HG02642 (cell line): Measurements from ENCODE around the gene TGFB3.
"Not testable (repeated sequence)": the region's sequence is repeated elsewhere in the genome, so short reads cannot be mapped to it uniquely, and the experiment has no call there.

Source experiments
- ATAC-seq: cut with Tn5 transposase; IDR thresholded peaks from one replicate; pipeline ENCODE4 v1.9.1; 2021; ENCODE audit warnings: mild to moderate bottlenecking; ENCODE audit not compliant: unreplicated experiment, poor library complexity

The TGFB3 gene

DNA sequence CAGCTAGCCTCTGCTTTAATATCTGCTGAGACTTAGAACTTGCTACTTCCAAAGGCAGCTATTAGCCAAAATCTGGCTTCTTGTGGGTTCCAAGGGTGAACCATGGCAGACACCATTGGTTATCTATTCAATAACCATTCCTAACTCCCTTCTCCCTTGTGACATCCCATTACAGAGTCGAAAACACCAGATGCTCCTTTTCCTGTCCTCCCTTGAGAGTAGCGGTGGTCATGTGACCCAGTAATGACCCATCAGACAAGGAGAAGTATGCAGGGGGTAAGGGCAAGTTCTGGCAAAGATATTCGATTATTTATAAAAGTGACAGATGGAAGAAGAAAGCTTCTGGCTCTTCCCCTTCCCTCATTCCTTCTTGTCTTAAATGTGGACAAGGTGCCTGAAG, 20.1 kb downstream of the TGFB3 start:
- ATAC-seq = no peak

DNA sequence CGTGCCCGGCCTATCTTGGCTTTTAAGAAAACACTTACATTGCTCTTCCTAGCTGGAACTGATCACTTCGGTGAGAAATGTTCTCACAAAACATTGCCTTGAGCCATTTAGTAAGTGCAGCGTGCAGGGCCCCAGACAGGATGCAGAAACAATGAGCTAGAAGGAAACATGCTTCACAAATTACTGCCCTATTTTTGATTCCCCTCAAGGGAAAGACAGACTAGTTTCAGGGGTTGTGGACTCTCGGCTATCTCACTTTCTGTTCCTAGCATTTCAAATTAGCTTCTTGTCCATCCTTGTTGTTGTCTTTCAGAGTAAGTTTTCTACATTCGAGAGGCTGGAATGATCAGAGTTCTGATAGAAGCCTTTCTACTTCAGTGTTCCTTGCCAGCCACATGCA, 21.6 kb downstream of the TGFB3 start:
- peak; percentile 78 for ATAC-seq

DNA sequence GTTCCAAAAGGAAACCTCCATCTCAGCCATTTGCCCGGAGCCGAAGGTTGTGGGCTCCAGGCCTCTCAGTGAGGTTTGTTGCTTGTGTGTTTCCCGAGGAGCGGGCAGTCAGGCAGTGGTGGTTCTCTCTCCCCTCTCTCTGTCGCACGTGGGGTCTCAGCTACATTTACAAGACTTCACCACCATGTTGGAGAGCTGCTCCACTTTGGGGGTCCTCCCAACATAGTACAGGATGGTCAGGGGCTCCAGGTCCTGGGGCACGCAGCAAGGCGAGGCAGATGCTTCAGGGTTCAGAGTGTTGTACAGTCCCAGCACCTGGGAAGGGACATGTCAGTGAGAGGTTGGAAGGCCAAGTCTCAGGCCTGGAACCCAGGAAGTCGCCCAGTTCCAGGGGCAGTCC, 22.8 kb downstream of the TGFB3 start:
- ATAC-seq = no peak

DNA sequence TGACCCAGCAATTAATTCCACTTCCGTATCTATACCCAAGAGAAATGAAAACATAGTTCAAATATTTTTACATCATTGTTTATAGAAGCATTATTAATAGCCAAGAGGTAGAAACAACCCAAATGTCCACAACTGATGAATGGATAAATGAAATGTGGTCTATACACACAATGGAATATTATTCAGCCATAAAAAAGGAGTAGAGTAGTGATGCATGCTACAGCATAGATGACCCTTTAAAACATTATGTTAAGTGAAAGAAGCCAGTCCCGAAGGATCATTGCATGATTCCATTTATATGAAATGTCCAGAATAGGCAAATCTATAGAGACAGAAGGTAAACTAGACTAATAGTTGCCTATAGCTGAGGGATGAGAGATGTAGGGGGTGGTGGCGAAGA, 29.3 kb downstream of the TGFB3 start:
- no peak for ATAC-seq

DNA sequence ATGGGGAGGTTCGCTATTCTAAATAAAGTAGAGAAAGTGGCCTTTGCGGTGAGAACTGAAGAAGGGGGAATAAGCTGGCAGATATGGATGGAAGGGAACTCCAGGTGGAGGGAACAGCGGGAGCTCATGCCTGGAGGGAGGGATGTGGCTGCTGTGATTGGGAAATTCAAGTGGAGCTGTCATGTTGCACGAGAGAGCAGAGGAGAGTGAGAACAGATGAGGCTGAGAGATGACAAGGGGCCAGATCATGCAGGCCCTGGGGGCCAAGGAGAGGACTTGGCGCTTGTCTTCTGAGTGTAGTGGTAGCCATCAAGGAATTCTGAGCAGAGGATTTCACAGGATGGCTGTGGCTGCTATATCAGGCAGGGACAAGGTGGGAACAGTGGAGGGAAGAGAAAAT, 35.0 kb downstream of the TGFB3 start:
- no peak for ATAC-seq

DNA sequence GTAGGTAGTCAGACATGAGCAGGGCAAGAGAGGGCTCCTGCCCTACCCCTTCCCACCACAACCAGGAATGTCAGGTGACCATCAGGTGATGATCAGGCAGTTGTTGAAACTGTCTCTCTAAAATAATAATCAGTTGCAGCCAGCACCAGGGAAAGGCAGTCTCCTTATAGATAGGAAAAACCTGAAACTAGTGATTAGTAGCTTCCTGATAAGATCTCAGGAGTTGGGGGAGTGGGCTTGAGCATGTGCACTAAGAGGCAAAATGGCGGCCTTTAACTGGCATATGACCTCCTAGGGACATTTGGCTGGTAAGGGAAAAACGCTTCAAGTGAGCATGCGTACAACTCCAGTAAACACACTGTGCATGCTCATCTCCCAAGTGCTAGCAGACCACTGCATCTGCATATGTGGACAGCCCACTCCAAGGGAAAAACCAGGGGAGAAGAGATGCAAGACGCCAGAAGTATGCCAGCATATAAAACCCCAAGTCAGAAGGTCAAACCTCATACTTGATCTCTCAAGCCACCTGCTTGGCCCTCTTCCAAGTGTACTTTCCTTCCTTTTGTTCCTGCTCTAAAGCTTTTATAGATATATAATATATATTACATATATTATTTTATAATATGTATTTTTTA, 37.1 kb downstream of the TGFB3 start:
- no peak for ATAC-seq

DNA sequence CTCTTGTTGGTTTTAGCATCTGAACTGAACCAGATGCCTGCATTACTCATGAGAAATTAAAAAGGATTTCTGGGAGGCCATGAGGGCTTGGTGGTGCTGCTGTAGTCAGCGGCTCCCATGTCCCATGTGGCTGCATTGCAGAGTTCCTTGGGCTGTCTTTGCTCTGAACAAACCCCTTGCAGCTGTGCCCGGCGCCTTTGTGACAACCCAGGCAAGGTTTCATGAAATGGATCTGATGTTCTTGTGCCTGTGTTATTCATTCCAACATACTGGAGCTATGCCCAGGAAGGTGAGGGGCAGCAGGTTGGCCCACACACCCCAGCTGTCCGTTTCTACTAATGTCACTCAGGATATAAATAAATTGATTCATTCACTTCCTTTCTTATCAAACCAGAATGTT, 40.8 kb downstream of the TGFB3 start:
- ATAC-seq = no peak

DNA sequence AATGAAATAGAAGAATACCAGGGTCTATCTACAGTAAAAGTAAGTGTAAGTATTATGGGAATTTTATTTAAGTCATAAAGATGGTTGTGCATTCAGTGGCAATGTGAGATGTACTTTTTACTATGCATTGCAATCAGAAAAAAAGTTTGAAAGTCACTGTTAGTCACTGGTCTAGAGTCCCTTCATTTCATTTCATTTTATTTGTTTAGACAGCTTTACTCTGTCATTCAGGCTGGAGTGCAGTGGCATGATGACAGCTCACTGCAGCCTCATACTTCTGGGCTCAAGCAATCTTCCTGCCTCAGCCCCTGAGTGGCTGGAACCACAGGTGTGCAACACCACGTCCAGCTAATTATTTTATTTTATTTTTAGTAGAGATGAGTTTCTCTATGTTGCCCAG, 42.6 kb downstream of the TGFB3 start:
- no peak for ATAC-seq

DNA sequence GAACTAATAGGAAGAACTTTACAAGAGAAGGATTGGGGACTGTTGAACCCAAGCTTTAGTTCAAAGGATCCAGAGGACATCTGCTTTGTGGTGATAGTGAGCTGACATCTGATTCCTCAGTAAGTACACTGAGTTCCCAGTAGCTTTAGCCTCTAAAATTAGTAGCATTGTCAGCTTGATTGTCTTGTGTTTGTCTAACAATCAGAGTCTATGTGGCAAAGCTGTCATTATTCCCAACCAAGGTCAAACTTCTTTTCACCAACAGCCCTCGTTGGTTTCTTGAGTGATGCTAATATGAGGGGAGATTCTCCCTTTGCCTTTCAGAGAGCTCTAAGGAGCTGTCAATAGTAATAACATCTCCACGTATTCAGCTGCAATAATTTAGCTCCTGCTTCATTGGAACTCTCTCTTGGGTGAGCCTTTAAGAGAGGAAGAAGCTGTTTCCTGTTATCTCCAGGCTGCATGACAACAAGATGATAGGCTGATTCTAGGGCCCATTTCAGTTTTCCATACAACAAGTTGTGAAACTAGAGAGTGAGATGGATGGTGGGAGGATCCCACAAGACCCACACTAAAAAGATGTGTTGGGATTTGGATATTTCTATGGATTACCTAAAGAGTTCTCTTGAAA, 46.7 kb downstream of the TGFB3 start:
- no peak for ATAC-seq

DNA sequence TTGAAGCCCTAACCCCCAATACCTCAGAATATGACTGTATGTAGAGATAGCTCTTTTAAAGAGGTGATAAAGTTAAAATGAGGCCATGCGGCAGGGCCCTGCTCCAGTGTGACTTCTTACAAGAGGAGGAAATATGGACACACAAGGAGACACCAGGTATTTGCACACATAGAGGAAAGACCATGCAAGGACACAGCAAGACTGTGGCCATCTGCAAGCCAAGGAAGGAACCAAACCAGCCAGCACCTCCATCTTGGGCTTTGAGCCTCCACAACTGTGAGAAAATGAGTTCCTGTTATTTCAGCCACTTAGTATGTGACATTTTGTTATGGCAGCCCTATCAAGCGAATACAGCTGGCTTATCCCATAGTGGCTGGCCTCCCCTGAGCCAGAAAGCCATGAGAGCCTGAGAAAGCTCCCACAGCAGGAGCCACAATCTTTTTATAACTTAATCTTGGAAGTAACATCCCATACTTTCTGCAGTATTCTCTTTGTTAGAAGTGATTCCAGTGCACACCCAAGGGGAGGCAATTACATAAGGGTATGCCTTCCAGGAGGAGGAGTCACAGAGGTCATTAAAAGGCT, 48.0 kb downstream of the TGFB3 start:
- ATAC-seq = no peak

DNA sequence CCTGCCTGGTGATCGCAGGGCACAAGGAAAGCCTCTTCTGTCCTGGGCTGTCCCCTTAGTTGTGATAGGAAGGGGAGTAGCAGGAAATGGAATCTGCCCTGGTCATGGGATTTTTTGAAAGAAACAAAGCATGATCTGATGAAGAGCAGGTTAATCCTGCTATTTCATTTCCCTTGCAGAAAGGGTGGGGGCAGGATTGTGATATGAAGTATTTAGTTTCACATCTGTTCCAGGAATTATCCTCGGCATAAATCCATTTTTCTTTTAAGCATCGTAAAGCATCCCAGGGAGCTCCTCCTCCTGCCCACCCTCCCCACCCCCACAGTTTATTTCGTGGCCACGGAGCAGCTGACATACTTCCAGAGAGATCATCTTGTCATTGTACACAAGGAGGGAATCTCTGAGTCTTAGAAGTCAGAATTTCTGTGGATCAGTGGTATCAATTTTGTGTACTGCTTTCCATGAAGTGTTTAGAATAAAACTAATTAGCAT, 53.1 kb downstream of the TGFB3 start:
- ATAC-seq = no peak

DNA sequence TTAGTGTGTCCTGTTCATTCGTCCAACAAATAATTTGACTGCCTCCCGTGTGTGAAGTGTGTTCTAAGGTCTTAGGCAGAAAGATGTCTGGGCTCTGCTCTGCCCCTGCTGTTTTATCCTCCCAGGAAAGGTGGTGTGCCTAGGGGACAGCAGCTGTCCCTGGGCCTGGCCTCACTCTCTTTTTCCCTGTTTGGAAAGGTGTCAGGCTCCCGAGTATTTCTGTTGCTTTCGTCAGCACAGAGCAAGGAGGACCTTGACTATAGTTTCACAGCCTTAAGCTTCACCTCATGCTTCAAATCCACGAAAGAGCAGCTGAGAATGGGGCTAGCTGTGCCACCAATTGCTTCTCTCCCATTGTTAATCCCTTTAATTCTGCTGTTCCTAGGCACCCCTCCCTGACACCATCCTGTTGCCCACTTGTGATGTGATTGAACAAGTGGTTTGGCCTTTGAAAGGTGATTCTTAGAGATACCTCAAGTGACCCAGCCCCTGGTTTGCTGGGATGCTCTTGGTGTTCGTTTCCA, 54.2 kb downstream of the TGFB3 start:
- ATAC-seq = no peak

DNA sequence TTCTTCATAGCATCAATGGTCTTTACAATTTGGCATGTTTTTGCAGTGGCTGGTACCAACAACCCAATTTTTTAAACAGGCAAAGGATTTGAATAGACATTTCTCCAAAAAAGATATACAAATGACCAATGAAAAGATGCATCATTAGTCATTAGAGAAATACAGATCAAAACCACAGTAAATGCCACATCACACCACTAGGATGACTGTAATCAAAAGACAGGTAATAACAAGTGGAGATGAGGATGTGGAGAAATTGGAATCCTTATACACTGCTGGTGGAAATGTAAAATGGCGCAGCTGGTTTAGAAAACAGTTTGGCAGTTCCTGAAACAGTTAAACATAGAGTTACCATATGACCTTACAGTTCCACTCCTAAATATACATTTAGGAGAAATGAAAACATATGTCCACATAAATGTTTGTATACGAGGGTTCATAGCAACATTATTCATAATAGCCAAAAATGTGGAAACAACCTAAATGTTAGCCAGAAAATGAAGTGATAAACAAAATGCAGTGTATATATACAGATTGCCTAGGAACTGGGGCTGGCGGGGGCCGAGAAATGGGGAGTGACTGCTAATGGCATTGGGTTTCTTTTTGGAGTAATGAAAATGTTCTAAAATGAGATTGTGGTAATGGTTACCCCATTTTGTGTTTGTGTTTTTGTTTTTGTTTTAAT, 55.2 kb downstream of the TGFB3 start:
- no peak for ATAC-seq

DNA sequence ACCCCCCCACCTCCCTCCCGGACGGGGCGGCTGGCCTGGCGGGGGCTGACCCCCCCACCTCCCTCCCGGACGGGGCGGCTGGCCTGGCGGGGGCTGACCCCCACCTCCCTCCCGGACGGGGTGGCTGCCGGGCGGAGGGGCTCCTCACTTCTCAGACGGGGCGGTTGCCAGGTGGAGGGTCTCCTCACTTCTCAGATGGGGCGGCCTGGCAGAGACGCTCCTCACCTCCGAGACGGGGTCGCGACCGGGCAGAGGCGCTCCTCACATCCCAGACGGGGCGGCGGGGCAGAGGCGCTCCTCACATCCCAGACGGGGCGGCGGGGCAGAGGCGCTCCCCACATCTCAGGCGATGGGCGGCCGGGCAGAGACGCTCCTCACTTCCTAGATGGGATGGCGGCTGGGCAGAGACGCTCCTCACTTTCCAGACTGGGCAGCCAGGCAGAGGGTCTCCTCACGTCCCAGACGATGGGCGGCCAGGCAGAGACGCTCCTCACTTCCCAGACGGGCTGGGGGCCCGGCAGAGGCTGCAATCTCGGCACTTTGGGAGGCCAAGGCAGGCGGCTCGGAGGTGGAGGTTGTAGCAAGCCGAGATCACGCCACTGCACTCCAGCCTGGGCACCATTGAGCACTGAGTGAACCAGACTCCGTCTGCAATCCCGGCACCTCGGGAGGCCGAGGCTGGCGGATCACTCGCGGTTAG, 56.5 kb downstream of the TGFB3 start:
- not testable (repeated sequence) for ATAC-seq

DNA sequence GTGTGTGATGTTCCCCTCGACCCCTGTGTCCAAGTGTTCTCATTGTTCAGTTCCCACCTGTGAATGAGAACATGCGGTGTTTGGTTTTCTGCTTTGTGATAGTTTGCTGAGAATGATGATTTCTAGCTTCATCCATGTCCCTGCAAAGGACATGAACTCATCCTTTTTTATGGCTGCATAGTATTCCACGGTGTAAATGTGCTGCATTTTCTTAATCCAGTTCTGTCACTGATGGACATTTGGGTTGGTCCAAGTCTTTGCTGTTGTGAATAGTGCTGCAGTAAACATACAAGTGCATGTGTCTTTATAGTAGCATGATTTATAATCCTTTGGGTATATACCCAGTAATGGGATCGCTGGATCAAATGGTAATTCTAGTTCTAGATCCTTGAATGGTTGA, 61.4 kb downstream of the TGFB3 start:
- not testable (repeated sequence) for ATAC-seq

DNA sequence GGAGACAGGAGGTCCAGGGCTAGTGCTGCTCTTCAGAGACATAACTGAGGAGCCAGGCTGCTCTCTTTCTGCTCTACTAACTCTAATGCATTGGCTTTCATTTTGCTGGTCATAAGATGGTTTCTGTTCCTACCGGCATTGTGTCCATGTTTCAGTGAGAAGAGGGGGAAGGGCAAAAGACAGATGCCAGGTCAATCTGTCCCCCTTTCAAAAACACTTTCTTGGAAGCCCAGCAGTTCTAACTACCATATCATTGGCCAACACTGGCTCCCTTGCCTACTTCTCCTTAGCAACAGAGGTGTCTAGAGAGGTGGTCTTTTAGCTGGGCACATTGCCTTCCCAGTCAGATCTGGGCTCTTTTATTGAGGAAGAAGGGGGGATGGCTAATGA, 63.9 kb downstream of the TGFB3 start:
- no peak for ATAC-seq

DNA sequence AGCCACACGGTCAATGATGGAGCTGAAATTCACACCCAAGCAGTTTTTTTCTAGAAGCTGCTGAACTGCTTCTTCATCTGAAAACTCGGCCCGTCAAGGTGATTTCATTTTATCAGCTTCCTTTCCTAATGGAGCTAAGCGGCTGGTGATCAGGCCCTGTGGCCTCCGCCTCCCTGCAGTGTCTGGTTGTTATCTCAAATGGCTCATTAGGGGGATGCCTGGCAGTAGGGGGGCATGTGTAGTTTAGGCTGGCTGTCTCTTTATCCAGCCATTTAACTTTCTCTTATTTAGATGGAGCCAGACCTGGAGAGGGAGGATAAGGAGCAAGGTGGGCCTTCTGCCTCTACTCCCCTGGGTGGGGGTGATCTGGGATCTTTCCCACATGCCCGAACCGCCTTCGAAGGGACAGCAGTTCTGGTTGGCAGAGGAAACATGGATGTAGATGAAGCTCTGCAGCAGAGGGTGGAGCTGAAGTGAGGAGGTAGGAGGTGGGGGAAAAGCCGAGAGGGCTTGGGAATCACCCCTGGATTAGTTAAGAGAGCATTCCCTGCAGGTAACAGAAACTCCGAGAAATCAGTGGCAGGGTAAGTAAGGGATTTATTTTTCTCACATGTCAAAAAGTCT, 64.4 kb downstream of the TGFB3 start:
- ATAC-seq = no peak

DNA sequence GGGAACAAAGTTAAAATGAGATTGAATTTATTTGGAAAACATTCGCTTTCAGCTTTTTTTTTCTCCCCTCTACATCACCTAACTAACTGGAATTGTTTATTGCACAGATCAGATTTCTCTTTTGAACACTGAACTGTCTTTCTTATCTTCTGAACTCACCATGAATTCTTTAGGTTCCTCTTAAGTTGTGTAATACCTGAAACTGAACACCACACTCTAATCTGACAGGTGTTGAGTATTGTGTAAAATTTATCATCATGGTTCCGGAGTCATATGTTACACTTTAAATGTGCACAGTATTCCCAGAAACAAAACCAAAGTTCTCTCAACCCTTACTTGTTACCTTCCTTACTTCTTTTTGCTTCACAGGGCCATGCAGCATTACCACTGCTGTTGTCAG, 66.8 kb downstream of the TGFB3 start:
- ATAC-seq = no peak

DNA sequence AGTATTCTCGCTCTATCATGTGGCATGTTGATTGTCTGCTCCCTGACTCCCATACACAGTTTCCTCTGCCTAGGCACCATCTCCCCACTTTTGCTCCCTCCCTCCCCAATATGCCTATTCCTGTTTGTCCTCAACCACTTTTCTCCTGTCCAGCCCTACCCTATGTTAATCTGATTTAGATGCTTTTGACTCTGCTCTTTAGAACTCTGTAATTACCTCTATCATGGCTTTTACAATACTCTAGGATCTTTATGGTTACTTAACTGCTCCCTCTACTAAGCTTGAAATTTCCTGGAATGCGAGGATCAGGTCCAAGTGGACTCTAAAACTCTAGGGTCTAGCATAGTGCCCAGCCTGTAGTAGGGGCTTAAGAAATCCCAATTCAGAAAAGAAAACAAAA, 68.6 kb downstream of the TGFB3 start:
- no peak for ATAC-seq

DNA sequence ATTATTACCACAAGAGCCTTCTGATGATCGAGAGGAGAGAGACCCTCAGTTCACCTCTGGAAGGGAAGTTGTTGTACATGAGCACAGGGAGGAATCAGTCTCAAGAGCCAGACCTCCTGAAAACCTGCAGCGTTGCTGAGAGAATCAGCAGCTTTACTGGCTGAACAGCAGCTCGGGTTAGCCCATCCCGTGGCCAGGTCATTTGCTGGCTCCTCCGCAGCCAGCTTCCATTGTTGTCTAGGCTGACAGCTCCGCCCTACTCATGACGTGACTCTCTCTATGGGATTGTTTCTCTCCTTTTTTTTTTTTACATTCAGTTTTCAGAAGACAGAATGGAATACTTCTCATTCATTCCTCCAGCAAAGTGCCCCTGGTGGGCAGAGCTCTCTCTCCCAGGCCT, 69.9 kb downstream of the TGFB3 start:
- ATAC-seq = no peak
